Ishikawa (cell line): ENCODE results near the gene HHAT.

Source experiments
- CEBPB ChIP-seq: IDR thresholded peaks from 2 replicates; pipeline ENCODE4 v1.6.1; 2012
- CREB1 ChIP-seq: IDR thresholded peaks from 2 replicates; pipeline ENCODE4 v1.6.1; 2012; ENCODE audit warnings: low read depth
- EGR1 ChIP-seq: IDR thresholded peaks from 2 replicates; pipeline ENCODE4 v1.6.1; 2012
- EP300 ChIP-seq: IDR thresholded peaks from 2 replicates; pipeline ENCODE4 v1.6.1; 2012; ENCODE audit warnings: borderline replicate concordance
- FOXM1 ChIP-seq: IDR thresholded peaks from 2 replicates; pipeline ENCODE4 v1.6.1; 2012; ENCODE audit warnings: low read depth, borderline replicate concordance
- MAX ChIP-seq: IDR thresholded peaks from 2 replicates; pipeline ENCODE4 v1.6.1; 2012
- NFIC ChIP-seq: IDR thresholded peaks from 2 replicates; pipeline ENCODE4 v1.6.1; 2012
- RAD21 ChIP-seq: IDR thresholded peaks from 2 replicates; pipeline ENCODE4 v1.6.1; 2012; ENCODE audit warnings: low read depth
- REST ChIP-seq: IDR thresholded peaks from 2 replicates; pipeline ENCODE4 v1.6.1; 2012; ENCODE audit warnings: low read depth, mild to moderate bottlenecking
- TAF1 ChIP-seq: IDR thresholded peaks from 2 replicates; pipeline ENCODE4 v1.6.1; 2012; ENCODE audit warnings: low read depth, mild to moderate bottlenecking
- TCF12 ChIP-seq: IDR thresholded peaks from 2 replicates; pipeline ENCODE4 v1.6.1; 2012; ENCODE audit warnings: low read depth
- TEAD4 ChIP-seq: IDR thresholded peaks from 2 replicates; pipeline ENCODE4 v1.6.1; 2012
- USF1 ChIP-seq: IDR thresholded peaks from 2 replicates; pipeline ENCODE4 v1.6.1; 2012
- YY1 ChIP-seq: IDR thresholded peaks from 2 replicates; pipeline ENCODE4 v1.6.1; 2012; ENCODE audit warnings: low read depth
- ZBTB7A ChIP-seq: IDR thresholded peaks from 2 replicates; pipeline ENCODE4 v1.6.1; 2012; ENCODE audit warnings: low read depth

Gene HHAT

GRCh38 chr1:210523830-210524229 lies 195.1 kb downstream of the HHAT start:
- TF ChIP-seq TCF12 (no peak), EGR1 (no peak), USF1 (no peak)

- TF ChIP-seq TEAD4 = no peak
These were observed 197.2 kb downstream of the HHAT start for GRCh38 chr1:210525716-210526454.

GRCh38 chr1:210527091-210527490 lies 198.4 kb downstream of the HHAT start:
- TF ChIP-seq TCF12 = no peak

- TF ChIP-seq EP300 (no peak), FOXM1 (no peak), TEAD4 (no peak)
These were observed 202.9 kb downstream of the HHAT start for GRCh38 chr1:210531475-210532222.

- TF ChIP-seq RAD21 = no peak
- no peak for TF ChIP-seq MAX
- TF ChIP-seq REST = no peak
- no peak for TF ChIP-seq YY1
- no peak for TF ChIP-seq EP300
- no peak for TF ChIP-seq FOXM1
- TF ChIP-seq EGR1 = no peak
- TF ChIP-seq ZBTB7A = no peak
- TF ChIP-seq CEBPB = no peak
- no peak for TF ChIP-seq CREB1
- no peak for TF ChIP-seq USF1
- TF ChIP-seq TCF12 = no peak
- no peak for TF ChIP-seq TEAD4
- TF ChIP-seq TAF1 = no peak
- no peak for TF ChIP-seq NFIC
These were observed 203.5 kb downstream of the HHAT start for GRCh38 chr1:210532223-210532598.

- TF ChIP-seq EGR1 (no peak), ZBTB7A (no peak), REST (no peak), TEAD4 (no peak)
These were observed 207.1 kb downstream of the HHAT start for GRCh38 chr1:210535761-210536160.

GRCh38 chr1:210536254-210536961 lies 207.7 kb downstream of the HHAT start:
- no peak for TF ChIP-seq RAD21
- no peak for TF ChIP-seq NFIC
- no peak for TF ChIP-seq TCF12
- TF ChIP-seq ZBTB7A = no peak
- TF ChIP-seq FOXM1 = no peak
- no peak for TF ChIP-seq YY1
- no peak for TF ChIP-seq CEBPB
- TF ChIP-seq EGR1 = no peak
- no peak for TF ChIP-seq REST
